ENCODE data around the gene IMPG2.

Gene IMPG2

DNA sequence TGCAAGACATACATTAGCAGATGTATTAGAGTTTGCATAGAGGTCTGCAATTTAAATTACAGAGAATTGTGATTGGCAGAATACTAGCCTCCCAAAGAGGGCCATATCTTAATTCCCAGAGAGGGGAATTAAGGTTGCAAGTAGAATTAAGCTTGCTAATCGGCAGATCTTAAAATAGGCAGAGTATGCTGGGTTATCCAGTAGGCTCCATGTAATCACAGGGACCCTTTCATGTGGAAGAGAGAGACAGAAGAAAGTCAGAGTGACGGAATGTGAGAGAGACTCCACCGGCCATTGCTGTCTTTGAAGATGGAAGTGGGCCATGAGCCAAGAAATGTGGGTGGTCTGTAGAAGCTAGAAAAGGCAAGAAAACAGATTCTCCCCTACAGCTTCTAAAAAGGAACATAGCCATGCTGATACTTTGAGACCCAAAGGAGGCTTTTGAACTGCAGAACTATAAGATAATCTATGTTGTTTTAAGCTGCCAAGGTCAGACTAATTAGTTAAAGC, 38.8 kb downstream of the IMPG2 start:
- TF ChIP-seq, protein P1, sequence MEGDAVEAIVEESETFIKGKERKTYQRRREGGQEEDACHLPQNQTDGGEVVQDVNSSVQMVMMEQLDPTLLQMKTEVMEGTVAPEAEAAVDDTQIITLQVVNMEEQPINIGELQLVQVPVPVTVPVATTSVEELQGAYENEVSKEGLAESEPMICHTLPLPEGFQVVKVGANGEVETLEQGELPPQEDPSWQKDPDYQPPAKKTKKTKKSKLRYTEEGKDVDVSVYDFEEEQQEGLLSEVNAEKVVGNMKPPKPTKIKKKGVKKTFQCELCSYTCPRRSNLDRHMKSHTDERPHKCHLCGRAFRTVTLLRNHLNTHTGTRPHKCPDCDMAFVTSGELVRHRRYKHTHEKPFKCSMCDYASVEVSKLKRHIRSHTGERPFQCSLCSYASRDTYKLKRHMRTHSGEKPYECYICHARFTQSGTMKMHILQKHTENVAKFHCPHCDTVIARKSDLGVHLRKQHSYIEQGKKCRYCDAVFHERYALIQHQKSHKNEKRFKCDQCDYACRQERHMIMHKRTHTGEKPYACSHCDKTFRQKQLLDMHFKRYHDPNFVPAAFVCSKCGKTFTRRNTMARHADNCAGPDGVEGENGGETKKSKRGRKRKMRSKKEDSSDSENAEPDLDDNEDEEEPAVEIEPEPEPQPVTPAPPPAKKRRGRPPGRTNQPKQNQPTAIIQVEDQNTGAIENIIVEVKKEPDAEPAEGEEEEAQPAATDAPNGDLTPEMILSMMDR (IDR thresholded peaks at IDR 0.05; ENCODE audit: insufficient read depth, low read length, missing control alignments): no peak
- CTCF ChIA-PET: no interaction called here
- H3K4me3 ChIP-seq (ENCODE audit: low read depth, low read length): no peak overlapping the region
- DNase-seq (ENCODE audit: low read depth, low spot score): no peak
- POLR2A ChIA-PET: no interaction called here

DNA sequence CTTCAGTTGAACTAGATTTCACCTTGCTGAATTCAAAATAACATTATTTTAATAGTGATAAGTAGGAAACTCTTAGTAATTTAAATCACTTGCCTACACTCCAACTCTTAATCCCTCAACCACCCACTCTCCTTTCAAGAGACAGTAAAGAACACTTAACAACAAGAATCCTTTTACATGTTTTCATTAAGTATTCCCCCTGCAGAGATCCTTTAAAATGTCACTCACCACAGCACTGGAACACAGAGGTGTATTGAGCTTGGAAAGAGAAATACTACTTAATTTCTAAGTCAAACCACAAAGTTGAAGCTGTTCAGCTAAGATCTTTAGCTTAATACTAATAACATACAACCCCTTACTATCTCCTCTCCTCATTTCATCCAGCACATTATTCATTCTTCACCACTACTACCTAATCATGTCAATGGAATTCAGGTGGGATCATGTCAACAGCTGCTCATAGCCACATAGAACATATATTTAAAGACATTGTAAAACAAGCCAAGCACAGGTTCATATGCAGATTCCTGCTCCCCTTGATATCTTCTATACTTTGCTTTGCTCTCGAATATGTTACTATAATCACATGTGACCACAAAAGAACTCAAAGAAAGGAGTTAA, 40.5 kb downstream of the IMPG2 start:
- DNase-seq (ENCODE audit: low read depth, low spot score): no peak
- CTCF ChIA-PET: no interaction called here
- POLR2A ChIA-PET: no interaction called here

GRCh38 chr3:101279162-101279561, 41.2 kb downstream of the IMPG2 start:
- POLR2A ChIA-PET: no interaction called here
- CTCF ChIA-PET: no interaction called here
- no peak for DNase-seq (ENCODE audit: low read depth, low spot score)
- TF ChIP-seq, protein P1 (IDR thresholded peaks at IDR 0.05; ENCODE audit: insufficient read depth, low read length, missing control alignments): no peak
- H3K4me3 ChIP-seq (ENCODE audit: low read depth, low read length): no peak overlapping the region

More for the DNA sequence above, 40.5 kb downstream of the IMPG2 start:
- no peak overlapping the region for H3K4me3 ChIP-seq (ENCODE audit: low read depth, low read length)
- TF ChIP-seq, protein P1 (IDR thresholded peaks at IDR 0.05; ENCODE audit: insufficient read depth, low read length, missing control alignments): no peak

- ChIA-PET POLR2A (interaction anchor here (0.6 kb wide), 1 partner anchor 535 kb away, joined by 3 read pairs; no protein-coding TSS in a partner anchor), CTCF (no interaction called here)
- H3K4me3 ChIP-seq (ENCODE audit: low read depth, low read length): no peak overlapping the region
- no peak for DNase-seq (ENCODE audit: low read depth, low spot score)
- TF ChIP-seq, protein P1 (IDR thresholded peaks at IDR 0.05; ENCODE audit: insufficient read depth, low read length, missing control alignments): no peak
Observed at GRCh38 chr3:101278727-101279126, 41.6 kb downstream of the IMPG2 start.

DNA sequence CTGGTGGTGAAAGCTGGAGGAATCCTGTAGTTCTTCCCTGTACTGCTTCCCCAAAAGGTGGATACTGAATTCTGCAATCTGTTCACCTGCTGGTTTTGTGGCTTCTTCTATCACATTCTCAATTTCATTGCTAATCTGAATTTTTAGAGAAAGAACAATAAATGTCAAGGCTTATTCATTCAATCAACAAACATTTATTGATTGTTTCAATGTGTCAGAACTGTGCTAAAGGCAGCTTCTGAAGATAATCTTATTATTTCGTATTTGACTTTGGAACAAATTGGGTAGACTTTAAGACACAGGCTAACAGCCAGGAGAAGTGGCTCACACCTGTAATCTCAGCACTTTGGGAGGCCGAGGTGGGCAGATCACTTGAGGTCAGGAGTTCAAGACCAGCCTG, 46.8 kb downstream of the IMPG2 start:
- ChIA-PET POLR2A (no interaction called here), CTCF (no interaction called here)
- no peak for DNase-seq (ENCODE audit: low read depth, low spot score)

DNA sequence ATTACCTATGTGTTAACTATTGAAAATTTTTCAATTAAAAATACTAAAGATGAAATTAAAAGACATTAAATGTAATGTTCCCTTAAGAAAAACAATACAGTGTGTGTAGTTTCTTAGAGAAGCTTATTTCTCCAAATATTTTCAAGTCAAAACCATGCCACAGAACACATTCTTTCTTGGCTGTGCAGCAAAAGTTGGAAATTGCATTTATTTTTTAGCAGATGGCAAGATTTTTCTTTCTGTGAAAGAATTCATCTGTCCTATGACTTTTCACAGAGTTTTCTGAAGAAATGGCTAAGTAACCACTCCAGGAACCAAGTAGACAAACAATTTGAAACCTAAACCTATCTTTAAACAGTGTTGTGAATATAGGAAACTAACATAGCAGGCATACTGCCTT, 47.2 kb downstream of the IMPG2 start:
- POLR2A ChIA-PET: no interaction called here

More for the DNA sequence above, 46.8 kb downstream of the IMPG2 start:
- H3K4me3 ChIP-seq (ENCODE audit: low read depth, low read length): no peak overlapping the region
- TF ChIP-seq, protein P1 (IDR thresholded peaks at IDR 0.05; ENCODE audit: insufficient read depth, low read length, missing control alignments): no peak

More for the DNA sequence above, 47.2 kb downstream of the IMPG2 start:
- no peak for DNase-seq (ENCODE audit: low read depth, low spot score)
- no peak overlapping the region for H3K4me3 ChIP-seq (ENCODE audit: low read depth, low read length)
- TF ChIP-seq, protein P1 (IDR thresholded peaks at IDR 0.05; ENCODE audit: insufficient read depth, low read length, missing control alignments): no peak
- CTCF ChIA-PET: no interaction called here
